ENCODE measurements around the gene FGGY.

- TF ChIP-seq POLR2A (IDR thresholded peaks at IDR 0.05; ENCODE audit: extremely low read depth, insufficient read length) (no peak), MYC (IDR thresholded peaks at IDR 0.05; ENCODE audit: low read depth, low read length) (peak; percentile 12; the same call in 1 of the 2 replicates)
- TF ChIP-seq, protein P1, sequence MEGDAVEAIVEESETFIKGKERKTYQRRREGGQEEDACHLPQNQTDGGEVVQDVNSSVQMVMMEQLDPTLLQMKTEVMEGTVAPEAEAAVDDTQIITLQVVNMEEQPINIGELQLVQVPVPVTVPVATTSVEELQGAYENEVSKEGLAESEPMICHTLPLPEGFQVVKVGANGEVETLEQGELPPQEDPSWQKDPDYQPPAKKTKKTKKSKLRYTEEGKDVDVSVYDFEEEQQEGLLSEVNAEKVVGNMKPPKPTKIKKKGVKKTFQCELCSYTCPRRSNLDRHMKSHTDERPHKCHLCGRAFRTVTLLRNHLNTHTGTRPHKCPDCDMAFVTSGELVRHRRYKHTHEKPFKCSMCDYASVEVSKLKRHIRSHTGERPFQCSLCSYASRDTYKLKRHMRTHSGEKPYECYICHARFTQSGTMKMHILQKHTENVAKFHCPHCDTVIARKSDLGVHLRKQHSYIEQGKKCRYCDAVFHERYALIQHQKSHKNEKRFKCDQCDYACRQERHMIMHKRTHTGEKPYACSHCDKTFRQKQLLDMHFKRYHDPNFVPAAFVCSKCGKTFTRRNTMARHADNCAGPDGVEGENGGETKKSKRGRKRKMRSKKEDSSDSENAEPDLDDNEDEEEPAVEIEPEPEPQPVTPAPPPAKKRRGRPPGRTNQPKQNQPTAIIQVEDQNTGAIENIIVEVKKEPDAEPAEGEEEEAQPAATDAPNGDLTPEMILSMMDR (IDR thresholded peaks at IDR 0.05; ENCODE audit: low read depth, low read length) = no peak
- TF ChIP-seq, protein P2, sequence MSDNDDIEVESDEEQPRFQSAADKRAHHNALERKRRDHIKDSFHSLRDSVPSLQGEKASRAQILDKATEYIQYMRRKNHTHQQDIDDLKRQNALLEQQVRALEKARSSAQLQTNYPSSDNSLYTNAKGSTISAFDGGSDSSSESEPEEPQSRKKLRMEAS (IDR thresholded peaks at IDR 0.05; ENCODE audit: low read depth, low read length) = no peak; the same call in 1 of the 2 replicates
Measured at GRCh38 chr1:59333626-59334277, 36.9 kb downstream of the FGGY start.
